ENCODE data around the gene CENPM. TPM values are rescaled to one million over a fixed set of nuclear protein-coding genes. Genes with fewer than 3 reads are reported as not detected.

The CENPM gene
- polyA plus RNA-seq, 1 donor (not counting 4 experiments of a cell fraction or from before 2014, with no cell fraction given), result 4.8 TPM

GRCh38 chr22:41943661-41944209 is 3.2 kb downstream of the CENPM start:
- H3K4me2 ChIP-seq (ENCODE audit: control insufficient read depth, extremely low read depth, insufficient read depth, low read depth, low read length), result no peak overlapping the region
- DNase-seq (ENCODE audit: low read depth, low spot score), result no peak
- no peaks in the 10 kb centered on the region for H4K20me1 ChIP-seq (ENCODE audit: control insufficient read depth, extremely low read depth, insufficient read depth, low read length)
- H3K27me3 ChIP-seq (ENCODE audit: control insufficient read depth, extremely low read depth, insufficient read depth, low read length), result no peaks in the 10 kb centered on the region
- no peak for FAIRE-seq
- H3K79me2 ChIP-seq (ENCODE audit: control insufficient read depth, insufficient read depth, low read length), result peaks cover 9% of the 10 kb centered on the region
- no peak overlapping the region for H3K9ac ChIP-seq (ENCODE audit: control insufficient read depth, extremely low read depth, insufficient read depth, low read length)
- no peaks in the 10 kb centered on the region for H3K9me3 ChIP-seq (ENCODE audit: control insufficient read depth, low read depth, low read length)
- dilution Hi-C loops (cut with MboI; ENCODE audit: extremely low pct_ligation_motif_present, low sequenced_read_pairs), result no loop called here
- H3K4me3 ChIP-seq (ENCODE audit: control insufficient read depth in 2 of 3, extremely low read depth in 1 of 3, insufficient read depth in 2 of 3, low read depth in 1 of 3, low read length in 3 of 3), result no peak overlapping the region
- peaks cover 27% of the 10 kb centered on the region for H3K4me1 ChIP-seq (ENCODE audit: control insufficient read depth, extremely low read depth, insufficient read depth, low read length)
- TF ChIP-seq EZH2 (IDR thresholded peaks at IDR 0.05; ENCODE audit: low read length), result no peak
- TF ChIP-seq, protein P1, sequence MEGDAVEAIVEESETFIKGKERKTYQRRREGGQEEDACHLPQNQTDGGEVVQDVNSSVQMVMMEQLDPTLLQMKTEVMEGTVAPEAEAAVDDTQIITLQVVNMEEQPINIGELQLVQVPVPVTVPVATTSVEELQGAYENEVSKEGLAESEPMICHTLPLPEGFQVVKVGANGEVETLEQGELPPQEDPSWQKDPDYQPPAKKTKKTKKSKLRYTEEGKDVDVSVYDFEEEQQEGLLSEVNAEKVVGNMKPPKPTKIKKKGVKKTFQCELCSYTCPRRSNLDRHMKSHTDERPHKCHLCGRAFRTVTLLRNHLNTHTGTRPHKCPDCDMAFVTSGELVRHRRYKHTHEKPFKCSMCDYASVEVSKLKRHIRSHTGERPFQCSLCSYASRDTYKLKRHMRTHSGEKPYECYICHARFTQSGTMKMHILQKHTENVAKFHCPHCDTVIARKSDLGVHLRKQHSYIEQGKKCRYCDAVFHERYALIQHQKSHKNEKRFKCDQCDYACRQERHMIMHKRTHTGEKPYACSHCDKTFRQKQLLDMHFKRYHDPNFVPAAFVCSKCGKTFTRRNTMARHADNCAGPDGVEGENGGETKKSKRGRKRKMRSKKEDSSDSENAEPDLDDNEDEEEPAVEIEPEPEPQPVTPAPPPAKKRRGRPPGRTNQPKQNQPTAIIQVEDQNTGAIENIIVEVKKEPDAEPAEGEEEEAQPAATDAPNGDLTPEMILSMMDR (optimal IDR thresholded peaks at IDR 0.05 in 1 of 3, IDR thresholded peaks at IDR 0.05 in 1 of 3, conservative IDR thresholded peaks at IDR 0.05 in 1 of 3; ENCODE audit: extremely low read depth in 1 of 3, insufficient read depth in 2 of 3, low read length in 3 of 3), result no peak
- H3K36me3 ChIP-seq (ENCODE audit: control insufficient read depth in 2 of 2, extremely low read depth in 1 of 2, insufficient read depth in 2 of 2, low read length in 2 of 2), result peaks cover 0 to 16% of the 10 kb centered on the region in 2 experiments
- H2AFZ ChIP-seq (ENCODE audit: control insufficient read depth, low read length), result no peak overlapping the region
- H3K9me1 ChIP-seq (ENCODE audit: control insufficient read depth, extremely low read depth, insufficient read depth, low read length), result no peaks in the 10 kb centered on the region
- no peak overlapping the region for H3K27ac ChIP-seq (ENCODE audit: control insufficient read depth, insufficient read depth, low read length)

DNA sequence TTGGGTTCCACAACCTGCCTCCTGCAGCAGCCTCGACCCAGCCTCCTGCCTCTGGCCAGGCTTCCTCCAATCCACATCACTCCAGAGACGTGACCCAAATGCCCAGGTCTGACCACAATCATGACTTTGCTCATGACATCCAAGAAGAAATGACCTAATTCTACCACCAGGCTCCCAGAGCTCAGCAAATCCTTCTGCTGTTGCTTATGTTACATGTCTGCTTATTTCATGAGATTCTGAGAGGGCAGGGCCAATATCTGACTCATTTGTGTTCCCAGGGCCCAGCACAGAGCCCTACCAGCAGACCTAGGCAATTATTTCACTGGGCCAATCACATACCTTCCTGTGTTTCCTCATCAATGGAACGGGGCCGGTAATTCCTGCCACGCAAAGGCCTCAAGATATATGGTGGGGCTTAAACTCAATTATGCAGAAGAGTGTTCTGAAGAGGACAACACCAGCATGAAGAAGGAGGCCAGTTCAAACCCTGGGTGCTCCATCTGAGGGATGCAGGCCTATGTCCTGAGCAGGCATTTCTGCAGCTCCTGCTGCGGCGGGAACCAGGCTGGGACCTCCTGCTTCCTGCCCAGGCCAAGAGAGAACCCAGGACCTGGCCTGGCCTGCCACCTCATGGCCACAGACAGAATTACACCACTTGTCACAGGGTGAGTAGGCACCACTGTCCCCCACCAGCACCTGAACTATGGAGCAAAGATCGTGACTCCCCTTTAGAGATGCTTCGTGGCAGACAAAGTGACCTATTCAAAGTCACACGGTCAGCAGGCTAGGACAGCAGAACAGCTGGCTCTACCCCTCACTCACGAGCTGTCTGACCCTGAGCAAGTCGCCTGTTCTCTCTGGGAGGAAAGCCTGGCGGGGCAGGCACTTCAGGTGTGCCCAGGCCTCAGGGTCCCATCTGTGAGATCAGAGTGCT is 5.9 kb downstream of the CENPM start:
- DNase-seq (ENCODE audit: low read depth, low spot score) (peak; percentile 70), FAIRE-seq (peak; percentile 85)
- Histone ChIP-seq H3K9ac (ENCODE audit: control insufficient read depth, extremely low read depth, insufficient read depth, low read length) (peak overlapping the region; percentile 40), H3K9me3 (ENCODE audit: control insufficient read depth, low read depth, low read length) (no peaks in the 10 kb centered on the region), H3K36me3 (ENCODE audit: control insufficient read depth in 2 of 2, extremely low read depth in 1 of 2, insufficient read depth in 2 of 2, low read length in 2 of 2) (peaks cover 0 to 16% of the 10 kb centered on the region in 2 experiments), H3K27ac (ENCODE audit: control insufficient read depth, insufficient read depth, low read length) (peak overlapping the region; percentile 44), H2AFZ (ENCODE audit: control insufficient read depth, low read length) (peak overlapping the region; percentile 57), H3K79me2 (ENCODE audit: control insufficient read depth, insufficient read depth, low read length) (peaks cover 6% of the 10 kb centered on the region), H4K20me1 (ENCODE audit: control insufficient read depth, extremely low read depth, insufficient read depth, low read length) (no peaks in the 10 kb centered on the region), H3K4me3 (ENCODE audit: control insufficient read depth in 2 of 3, extremely low read depth in 1 of 3, insufficient read depth in 2 of 3, low read depth in 1 of 3, low read length in 3 of 3) (no peak overlapping the region), H3K4me2 (ENCODE audit: control insufficient read depth, extremely low read depth, insufficient read depth, low read depth, low read length) (no peak overlapping the region), H3K27me3 (ENCODE audit: control insufficient read depth, extremely low read depth, insufficient read depth, low read length) (no peaks in the 10 kb centered on the region), H3K4me1 (ENCODE audit: control insufficient read depth, extremely low read depth, insufficient read depth, low read length) (peaks cover 20% of the 10 kb centered on the region), H3K9me1 (ENCODE audit: control insufficient read depth, extremely low read depth, insufficient read depth, low read length) (no peaks in the 10 kb centered on the region)
- dilution Hi-C loops (cut with MboI; ENCODE audit: extremely low pct_ligation_motif_present, low sequenced_read_pairs), result no loop called here
- TF ChIP-seq, protein P1 (optimal IDR thresholded peaks at IDR 0.05 in 1 of 3, IDR thresholded peaks at IDR 0.05 in 1 of 3, conservative IDR thresholded peaks at IDR 0.05 in 1 of 3; ENCODE audit: extremely low read depth in 1 of 3, insufficient read depth in 2 of 3, low read length in 3 of 3), result peak; percentile 87 to 98 (median 90)
- no peak for TF ChIP-seq EZH2 (IDR thresholded peaks at IDR 0.05; ENCODE audit: low read length)
